GM12801 (cell line): ENCODE measurements around the gene ITFG1.

Source experiments
- TF ChIP-seq, protein P1 (sequence below): IDR thresholded peaks from one replicate; pipeline ENCODE4 v1.5.1; 2011; ENCODE audit warnings: control low read depth; ENCODE audit not compliant: insufficient read length; ENCODE audit errors: extremely low read depth

ITFG1 gene

GRCh38 chr16:47258874-47259461 is 201.9 kb downstream of the ITFG1 start:
- TF ChIP-seq, protein P1, sequence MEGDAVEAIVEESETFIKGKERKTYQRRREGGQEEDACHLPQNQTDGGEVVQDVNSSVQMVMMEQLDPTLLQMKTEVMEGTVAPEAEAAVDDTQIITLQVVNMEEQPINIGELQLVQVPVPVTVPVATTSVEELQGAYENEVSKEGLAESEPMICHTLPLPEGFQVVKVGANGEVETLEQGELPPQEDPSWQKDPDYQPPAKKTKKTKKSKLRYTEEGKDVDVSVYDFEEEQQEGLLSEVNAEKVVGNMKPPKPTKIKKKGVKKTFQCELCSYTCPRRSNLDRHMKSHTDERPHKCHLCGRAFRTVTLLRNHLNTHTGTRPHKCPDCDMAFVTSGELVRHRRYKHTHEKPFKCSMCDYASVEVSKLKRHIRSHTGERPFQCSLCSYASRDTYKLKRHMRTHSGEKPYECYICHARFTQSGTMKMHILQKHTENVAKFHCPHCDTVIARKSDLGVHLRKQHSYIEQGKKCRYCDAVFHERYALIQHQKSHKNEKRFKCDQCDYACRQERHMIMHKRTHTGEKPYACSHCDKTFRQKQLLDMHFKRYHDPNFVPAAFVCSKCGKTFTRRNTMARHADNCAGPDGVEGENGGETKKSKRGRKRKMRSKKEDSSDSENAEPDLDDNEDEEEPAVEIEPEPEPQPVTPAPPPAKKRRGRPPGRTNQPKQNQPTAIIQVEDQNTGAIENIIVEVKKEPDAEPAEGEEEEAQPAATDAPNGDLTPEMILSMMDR: no peak

DNA sequence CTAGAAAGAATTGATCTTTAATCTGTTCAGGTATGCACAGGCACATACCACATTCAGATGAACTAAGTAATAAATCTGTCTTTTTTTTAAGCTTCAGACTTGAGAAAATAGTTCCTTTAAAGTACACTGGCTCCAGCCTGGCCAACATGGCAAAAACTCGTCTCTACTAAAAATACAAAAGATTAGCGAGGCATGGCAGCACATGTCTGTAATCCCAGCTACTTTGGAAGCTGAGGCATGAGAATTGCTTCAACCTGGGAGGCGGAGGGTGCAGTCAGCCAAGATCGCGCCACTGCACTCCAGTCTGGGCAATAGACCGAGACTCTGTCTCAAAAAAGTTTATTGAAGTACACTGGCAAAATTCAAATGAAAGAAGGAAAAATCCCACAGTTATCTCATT is 206.1 kb downstream of the ITFG1 start:
- TF ChIP-seq, protein P1: no peak

DNA sequence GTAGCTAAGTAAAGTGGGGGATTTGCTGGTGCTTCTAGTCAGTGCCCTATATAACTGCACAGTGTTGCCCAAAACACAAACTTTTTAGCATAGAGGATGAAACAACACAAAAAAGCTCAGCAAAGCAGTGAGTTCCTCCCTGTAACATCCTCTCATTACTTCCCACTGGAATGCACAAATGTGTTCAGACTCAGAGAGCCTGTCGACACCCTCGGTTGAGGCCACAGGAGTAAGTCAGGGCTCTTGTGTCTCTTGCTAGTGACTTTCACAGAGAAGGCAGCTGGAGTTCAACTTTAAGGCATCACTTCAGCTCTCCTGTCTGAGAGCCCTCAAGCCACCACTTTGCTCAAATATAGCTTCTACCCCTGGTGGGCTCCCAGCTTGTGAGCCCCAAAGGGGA is 209.9 kb downstream of the ITFG1 start:
- TF ChIP-seq, protein P1: no peak

- TF ChIP-seq, protein P1: no peak
Measured at GRCh38 chr16:47247690-47248089, 213.2 kb downstream of the ITFG1 start.

DNA sequence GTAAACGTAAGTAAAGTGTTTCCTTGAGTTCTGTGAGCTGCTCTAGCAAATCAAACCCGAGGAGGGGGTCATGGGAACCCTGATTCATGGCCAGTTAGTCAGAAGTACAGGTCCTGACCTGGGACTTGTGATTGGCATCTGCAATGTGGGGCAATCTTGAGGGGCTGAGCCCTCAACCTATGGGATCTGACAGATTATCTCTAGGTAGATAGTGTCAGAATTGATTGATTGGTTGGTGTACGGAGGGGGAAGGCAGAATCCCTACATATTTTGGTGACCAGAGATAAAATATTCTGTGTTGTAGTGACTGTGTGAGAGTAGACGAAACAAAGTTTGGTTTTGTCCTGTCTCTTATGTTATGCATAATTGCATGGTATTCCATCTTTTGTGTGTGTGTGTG is 216.7 kb downstream of the ITFG1 start:
- TF ChIP-seq, protein P1: no peak

GRCh38 chr16:47241061-47241460 is 219.8 kb downstream of the ITFG1 start:
- TF ChIP-seq, protein P1: no peak

DNA sequence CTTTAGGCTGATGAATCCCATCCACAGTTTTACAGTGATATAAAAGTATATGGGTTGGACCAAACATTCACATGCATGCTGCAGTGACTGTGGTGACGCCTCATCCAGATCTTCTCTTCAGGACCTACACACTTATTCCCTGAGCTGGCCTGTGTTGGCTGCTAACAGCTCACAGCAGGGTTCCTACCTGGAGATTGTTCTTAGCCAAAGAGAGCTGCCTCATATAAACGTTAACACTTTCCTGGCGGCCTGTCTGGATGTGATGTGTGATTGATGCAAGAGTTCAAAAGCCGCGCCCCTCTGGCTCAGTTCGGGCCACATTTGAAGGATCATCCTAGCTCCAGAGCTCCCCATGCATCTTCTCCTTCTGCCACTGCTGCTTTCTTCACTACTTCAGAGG is 224.1 kb downstream of the ITFG1 start:
- TF ChIP-seq, protein P1: no peak
